Type B pancreatic cell (in vitro differentiated cells): ENCODE measurements around the gene RMDN3. TPM values are rescaled to one million over a fixed set of nuclear protein-coding genes. Genes with fewer than 3 reads are reported as not detected.

Source experiments
- DNase-seq: peaks from one replicate; pipeline ENCODE4 v3.0.0; 2021; ENCODE audit warnings: mixed read lengths; ENCODE audit not compliant: unreplicated experiment; ENCODE audit errors: extremely low spot score
- H3K27ac Mint-ChIP-seq: 2 replicates; pipeline ENCODE4 v1.8.0; 2021; ENCODE audit warnings: mild to moderate bottlenecking, mixed read lengths
- H3K27me3 Mint-ChIP-seq: 2 replicates; pipeline ENCODE4 v1.8.0; 2021; ENCODE audit warnings: mixed read lengths
- H3K36me3 Mint-ChIP-seq: 2 replicates; pipeline ENCODE4 v1.8.0; 2021; ENCODE audit warnings: mixed read lengths
- H3K4me1 Mint-ChIP-seq: one replicate; pipeline ENCODE4 v1.8.0; 2021; ENCODE audit warnings: mixed read lengths; ENCODE audit not compliant: unreplicated experiment
- H3K4me3 Mint-ChIP-seq: 2 replicates; pipeline ENCODE4 v1.8.0; 2021; ENCODE audit warnings: mild to moderate bottlenecking, mixed read lengths
- H3K9me3 Mint-ChIP-seq: 2 replicates; pipeline ENCODE4 v1.8.0; 2021; ENCODE audit warnings: mixed read lengths
- CTCF ChIP-seq: fragments of 200-600 bp; sonication (generic); conservative IDR thresholded peaks from 2 replicates; pipeline ENCODE4 v1.5.0; 2021; ENCODE audit warnings: antibody characterized with exemption, mild to moderate bottlenecking
- total RNA-seq: library from RNA; stranded (reverse); gene quantifications from 2 replicates; pipeline ENCODE4 v1.2.1, GENCODE V29; 2021; ENCODE audit warnings: low replicate concordance

RMDN3 gene
- total RNA-seq, 1 donor from 2014 or later = 32.0 TPM

DNA sequence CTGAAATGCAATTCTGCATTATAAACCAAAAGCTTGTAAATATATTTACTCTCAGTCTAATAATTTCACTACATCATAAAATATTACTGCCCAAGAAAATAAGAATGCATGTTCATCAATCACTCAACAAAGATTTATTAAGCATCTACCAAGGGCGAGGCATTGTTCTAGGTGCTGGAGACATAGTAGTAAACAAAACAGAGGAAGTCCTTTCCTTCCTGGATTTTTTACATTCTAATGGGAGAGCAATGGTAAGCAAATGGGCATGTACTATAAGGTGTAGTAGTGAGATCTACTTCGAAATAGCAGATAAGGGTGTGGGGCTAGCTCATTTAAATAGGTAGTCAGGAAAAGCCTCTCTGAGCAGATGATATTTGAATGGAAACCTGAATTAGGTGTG lies 41.0 kb upstream of the RMDN3 start:
- no peak for DNase-seq
- Mint-ChIP-seq H3K27me3 (no peaks in the 10 kb centered on the region), H3K36me3 (peaks cover 30% of the 10 kb centered on the region), H3K9me3 (no peaks in the 10 kb centered on the region), H3K27ac (peak overlapping the region; percentile 83), H3K4me1 (peaks cover 32% of the 10 kb centered on the region), H3K4me3 (peak overlapping the region; percentile 54)
- TF ChIP-seq CTCF = no peak

- no peak overlapping the region for H3K4me3 Mint-ChIP-seq
Observed at GRCh38 chr15:40793216-40793989, 38.3 kb upstream of the RMDN3 start.

GRCh38 chr15:40792394-40792793 lies 37.3 kb upstream of the RMDN3 start:
- Mint-ChIP-seq H3K27ac (peak overlapping the region; percentile 84), H3K4me3 (no peak overlapping the region), H3K4me1 (peaks cover 33% of the 10 kb centered on the region), H3K9me3 (no peaks in the 10 kb centered on the region), H3K27me3 (no peaks in the 10 kb centered on the region), H3K36me3 (peaks cover 10% of the 10 kb centered on the region)
- TF ChIP-seq CTCF = no peak
- DNase-seq = no peak

More at GRCh38 chr15:40793216-40793989, 38.3 kb upstream of the RMDN3 start:
- H3K4me1 Mint-ChIP-seq = peaks cover 32% of the 10 kb centered on the region
- no peaks in the 10 kb centered on the region for H3K9me3 Mint-ChIP-seq
- no peaks in the 10 kb centered on the region for H3K27me3 Mint-ChIP-seq
- H3K36me3 Mint-ChIP-seq = peaks cover 16% of the 10 kb centered on the region
- H3K27ac Mint-ChIP-seq = peak overlapping the region; percentile 79
- TF ChIP-seq CTCF = no peak
- no peak for DNase-seq

- peaks cover 10% of the 10 kb centered on the region for H3K36me3 Mint-ChIP-seq
- H3K4me1 Mint-ChIP-seq = peaks cover 37% of the 10 kb centered on the region
- H3K27me3 Mint-ChIP-seq = no peaks in the 10 kb centered on the region
- H3K27ac Mint-ChIP-seq = no peak overlapping the region
- no peak for DNase-seq
- H3K4me3 Mint-ChIP-seq = no peak overlapping the region
- no peaks in the 10 kb centered on the region for H3K9me3 Mint-ChIP-seq
- no peak for TF ChIP-seq CTCF
Observed at GRCh38 chr15:40790718-40791117, 35.7 kb upstream of the RMDN3 start.

DNA sequence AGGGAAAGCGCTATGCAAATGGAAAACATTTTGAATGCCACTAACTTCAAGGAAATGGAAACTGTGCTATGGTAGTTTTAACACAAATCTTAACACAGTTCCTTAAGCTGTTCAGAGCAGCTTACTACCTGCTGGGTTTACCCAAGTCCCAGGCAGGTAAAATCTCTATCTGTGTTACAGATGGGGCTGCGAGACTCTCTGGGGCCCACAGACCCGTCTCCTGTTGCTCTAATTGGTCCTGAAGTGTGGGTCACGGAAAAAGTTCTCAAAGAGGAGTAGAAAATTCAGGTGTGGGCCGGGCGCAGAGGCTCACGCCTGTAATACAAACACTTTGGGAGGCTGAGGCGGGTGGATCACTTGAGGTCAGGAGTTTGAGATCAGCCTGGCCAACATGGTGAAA lies 34.9 kb upstream of the RMDN3 start:
- TF ChIP-seq CTCF = no peak
- Mint-ChIP-seq H3K4me3 (no peak overlapping the region), H3K9me3 (no peaks in the 10 kb centered on the region), H3K4me1 (peaks cover 40% of the 10 kb centered on the region), H3K27ac (peak overlapping the region; percentile 63), H3K27me3 (no peaks in the 10 kb centered on the region), H3K36me3 (peaks cover 10% of the 10 kb centered on the region)
- DNase-seq = no peak
